GM18907 (cell line): ENCODE data around the gene SORCS2.

ENCODE experiments used
- ATAC-seq: cut with Tn5 transposase; IDR thresholded peaks from one replicate; pipeline ENCODE4 v1.9.1; 2021; ENCODE audit warnings: mild to moderate bottlenecking, moderate library complexity; ENCODE audit not compliant: unreplicated experiment

SORCS2 gene

GRCh38 chr4:7689773-7690693 is 497.7 kb downstream of the SORCS2 start:
- no peak for ATAC-seq

GRCh38 chr4:7691061-7691460 is 498.7 kb downstream of the SORCS2 start:
- no peak for ATAC-seq

GRCh38 chr4:7691982-7692381 is 499.6 kb downstream of the SORCS2 start:
- no peak for ATAC-seq

- no peak for ATAC-seq
Observed at GRCh38 chr4:7692451-7693236, 500.3 kb downstream of the SORCS2 start.

DNA sequence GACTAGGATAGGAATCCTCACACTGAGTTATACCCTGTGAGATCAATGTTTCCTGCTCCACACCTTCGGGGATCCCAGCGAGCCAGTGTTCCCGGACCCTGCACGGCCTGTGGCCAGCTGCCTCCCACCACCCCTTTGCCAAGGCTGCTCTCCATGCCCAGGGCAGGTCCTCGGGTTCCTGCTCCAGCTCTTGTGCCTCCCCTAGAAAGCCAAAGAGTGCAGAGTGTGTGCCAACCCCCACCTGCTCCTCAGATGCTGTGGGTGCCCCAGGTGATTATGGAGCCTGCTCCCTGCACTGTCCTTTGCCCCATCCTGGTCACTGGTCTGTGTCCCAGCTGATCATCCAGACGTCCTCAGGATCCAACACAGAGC is 500.9 kb downstream of the SORCS2 start:
- ATAC-seq: no peak

DNA sequence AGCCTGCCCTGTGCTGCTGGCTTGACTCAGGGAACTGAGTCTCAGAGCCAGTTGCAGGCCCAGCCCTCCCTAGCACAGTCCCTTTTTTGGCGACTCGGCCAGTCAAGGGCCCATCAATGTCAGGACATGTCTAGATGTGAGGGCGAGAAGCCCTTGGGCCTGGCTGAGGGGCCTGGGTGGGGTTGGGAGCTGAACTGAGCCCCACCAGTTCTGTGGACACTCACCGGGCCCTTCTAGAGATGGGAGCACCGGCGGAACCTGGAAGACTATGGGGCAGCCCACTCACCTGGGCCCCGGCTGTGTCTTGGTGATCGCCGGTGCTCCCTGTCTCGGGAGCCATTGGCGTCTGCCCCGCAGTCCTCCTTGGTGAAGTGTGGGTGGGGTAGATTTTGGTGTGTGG is 501.4 kb downstream of the SORCS2 start:
- no peak for ATAC-seq

- ATAC-seq: no peak
Observed at GRCh38 chr4:7694324-7694723, 502.0 kb downstream of the SORCS2 start.

- no peak for ATAC-seq
Observed at GRCh38 chr4:7697343-7697742, 505.0 kb downstream of the SORCS2 start.

GRCh38 chr4:7697821-7698220 is 505.5 kb downstream of the SORCS2 start:
- no peak for ATAC-seq

DNA sequence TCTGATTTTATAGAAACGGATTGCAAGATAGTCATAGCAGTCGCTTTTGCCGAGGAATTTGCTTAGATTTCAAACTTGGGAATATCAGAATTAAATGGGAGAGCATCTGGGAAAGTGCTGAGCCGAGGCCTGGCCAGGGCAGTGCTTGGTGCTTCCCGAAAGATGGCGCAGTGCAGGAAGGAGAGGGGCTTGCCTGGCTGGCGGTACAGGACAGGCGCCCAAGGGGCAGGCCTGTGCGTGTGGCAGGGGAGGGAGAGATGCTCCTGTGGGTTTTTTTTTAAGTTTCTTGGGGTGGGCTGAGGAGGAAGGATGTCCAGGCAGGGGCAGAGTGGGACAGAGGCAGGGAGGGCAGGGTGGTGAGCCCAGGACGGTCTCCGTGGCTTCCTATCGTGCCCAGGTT is 506.2 kb downstream of the SORCS2 start:
- ATAC-seq: no peak

- ATAC-seq: no peak
Observed at GRCh38 chr4:7699031-7699430, 506.7 kb downstream of the SORCS2 start.

GRCh38 chr4:7699825-7700224 is 507.5 kb downstream of the SORCS2 start:
- no peak for ATAC-seq

DNA sequence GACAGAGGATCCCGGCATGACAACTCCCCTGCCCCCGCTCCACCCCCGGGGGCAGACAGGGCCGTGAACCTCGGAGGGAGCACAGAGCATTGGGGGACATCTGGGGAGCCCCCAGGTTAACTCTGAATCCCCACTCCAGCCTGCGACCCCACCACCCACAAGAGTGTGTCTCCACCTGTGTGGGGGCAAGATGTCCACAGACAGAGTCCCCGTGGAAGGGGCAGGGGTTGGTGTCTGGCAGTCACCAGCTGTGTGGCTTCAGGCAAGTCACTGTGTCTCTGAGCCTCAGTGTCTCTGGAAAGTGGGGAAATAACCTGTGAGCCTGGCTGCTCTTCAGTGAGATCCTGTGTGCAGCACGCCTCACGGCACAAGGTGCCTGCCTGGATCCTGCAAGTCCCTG is 508.3 kb downstream of the SORCS2 start:
- no peak for ATAC-seq

DNA sequence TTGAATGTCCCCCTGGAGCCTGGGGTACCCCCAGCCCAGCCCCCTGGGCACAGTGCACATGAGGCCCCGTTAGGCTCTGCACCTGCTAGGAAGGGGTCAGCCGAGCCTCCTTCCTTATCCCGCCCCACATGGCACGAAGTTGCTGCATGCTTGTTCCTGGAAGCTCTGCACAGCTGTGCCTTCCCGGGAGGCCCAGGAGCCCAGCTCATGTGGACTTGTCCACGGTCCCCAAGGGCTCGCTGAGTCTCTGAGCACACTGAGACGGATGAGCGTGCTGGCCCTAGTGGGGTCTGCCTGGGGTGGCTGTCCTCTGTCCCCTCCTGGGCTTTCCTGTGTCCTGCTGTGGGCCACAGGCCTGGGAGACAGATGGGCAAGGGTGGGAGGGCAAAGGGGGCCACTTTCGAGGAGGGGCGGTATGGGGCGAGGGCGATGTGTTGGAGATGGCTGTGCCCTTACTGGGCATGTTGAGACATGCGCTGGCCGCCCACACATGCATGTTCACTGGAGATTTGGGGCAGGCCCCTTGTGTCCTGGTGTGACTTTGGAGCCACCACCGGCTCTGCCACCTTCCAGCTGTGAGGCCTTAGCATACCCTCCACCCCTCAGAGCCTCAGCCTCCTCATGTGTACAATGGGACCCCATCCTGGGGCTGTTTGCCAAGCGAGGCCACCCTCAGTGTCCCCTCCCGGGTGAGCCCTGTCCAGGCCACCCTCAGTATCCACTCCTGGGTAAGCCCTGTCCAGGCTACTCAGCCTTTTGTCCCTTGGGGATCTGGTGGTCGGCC is 509.7 kb downstream of the SORCS2 start:
- no peak for ATAC-seq

DNA sequence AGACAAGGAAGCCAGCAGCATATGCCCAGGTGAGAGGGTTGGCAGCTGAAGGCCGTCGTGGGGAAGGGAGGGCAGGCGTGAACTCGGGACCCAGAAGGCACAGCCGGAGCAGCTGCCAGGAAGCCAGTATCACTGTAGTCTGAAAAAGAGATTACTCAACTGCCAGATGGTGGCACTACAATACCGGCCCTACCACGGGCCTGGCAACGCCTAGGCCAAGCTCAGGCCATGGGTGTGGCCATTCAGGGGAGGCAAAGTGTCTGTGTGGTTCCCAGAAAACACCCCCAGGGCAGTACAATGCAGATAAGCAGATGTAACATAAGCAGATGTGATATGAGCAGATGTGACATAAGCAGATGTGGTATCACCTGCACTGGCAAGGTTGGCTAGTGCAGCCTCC is 511.4 kb downstream of the SORCS2 start:
- no peak for ATAC-seq

- ATAC-seq: no peak
Observed at GRCh38 chr4:7704091-7704490, 511.8 kb downstream of the SORCS2 start.

- no peak for ATAC-seq
Observed at GRCh38 chr4:7704625-7705024, 512.3 kb downstream of the SORCS2 start.

- no peak for ATAC-seq
Observed at GRCh38 chr4:7705062-7705461, 512.7 kb downstream of the SORCS2 start.

DNA sequence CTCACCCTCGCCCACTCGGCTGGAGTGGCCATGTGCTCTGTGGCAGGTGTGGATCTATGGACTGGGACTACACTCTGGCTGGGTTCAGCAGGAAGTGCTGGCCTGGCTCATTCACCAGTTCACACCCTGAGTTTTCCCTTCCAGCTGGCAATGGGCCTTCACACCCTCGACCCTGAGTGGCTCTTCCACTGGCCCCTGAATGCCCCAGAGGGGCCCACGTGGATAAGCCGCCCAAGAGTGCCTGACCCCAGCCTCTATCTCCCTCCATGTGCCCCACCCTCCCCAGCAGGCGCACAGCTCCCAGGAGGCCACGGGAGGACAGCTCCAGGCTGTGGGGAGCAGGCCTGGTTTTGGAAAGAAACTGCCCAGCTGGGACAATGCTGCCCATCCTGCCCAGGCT is 513.3 kb downstream of the SORCS2 start:
- ATAC-seq: no peak

- no peak for ATAC-seq
Observed at GRCh38 chr4:7708238-7708637, 515.9 kb downstream of the SORCS2 start.

- no peak for ATAC-seq
Observed at GRCh38 chr4:7708981-7709380, 516.6 kb downstream of the SORCS2 start.
